ENCODE results near the gene DCTN3. TPM values are rescaled to one million over a fixed set of nuclear protein-coding genes. Genes with fewer than 3 reads are reported as not detected.
A peak's percentile ranks its signal among the peaks of the same experiment; 100 is the strongest.

Gene DCTN3
- total RNA-seq, 1 experiment from 2014 or later: 27.5 TPM

DNA sequence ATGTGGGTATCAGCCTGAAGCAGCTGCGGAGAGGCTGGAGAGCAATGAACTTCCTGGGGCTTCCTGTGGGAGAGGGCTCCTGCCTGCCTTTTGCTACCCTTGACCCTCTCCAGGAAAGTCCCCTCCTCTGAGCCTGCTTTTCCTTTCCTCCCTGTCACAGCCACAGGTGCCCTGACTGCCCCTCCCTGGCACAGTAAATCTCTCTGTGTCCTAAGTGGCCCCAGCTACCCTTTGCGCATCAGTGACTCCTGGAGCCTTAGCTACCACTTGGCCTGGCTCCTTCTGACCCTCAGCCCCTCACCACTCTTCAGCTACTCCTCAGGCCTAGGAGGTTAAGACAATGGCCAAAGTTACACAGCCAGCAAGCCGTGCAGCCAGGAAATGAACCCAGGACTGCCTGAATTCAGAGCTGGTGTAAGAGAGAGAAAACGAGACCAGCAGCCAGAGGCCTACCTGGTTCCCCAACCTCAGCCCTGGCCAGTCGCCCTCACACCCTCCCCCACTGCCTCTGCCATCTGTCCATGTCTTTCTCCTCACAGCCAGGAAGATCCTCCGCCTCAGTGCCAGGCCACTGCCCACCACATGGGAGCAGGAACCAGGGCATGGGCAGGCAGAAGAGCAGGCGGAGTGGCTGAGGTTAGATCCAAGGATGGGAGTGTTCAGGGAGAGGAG lies 49.4 kb downstream of the DCTN3 start:
- peaks cover 25% of the 10 kb centered on the region for H3K4me1 Mint-ChIP-seq
- no peak; the same call in 1 of the 2 replicates for ATAC-seq
- no peaks in the 10 kb centered on the region for H3K36me3 Mint-ChIP-seq
- ChIA-PET CTCF (interaction anchor here (1.1 to 2.1 kb wide), 7 partner anchors 9 to 167 kb away, joined by 3 to 16 read pairs (median 7); no protein-coding TSS in a partner anchor), POLR2A (interaction anchor here (0.8 kb wide), 1 partner anchor 12 kb away, joined by 3 read pairs; no protein-coding TSS in a partner anchor)
- no peak overlapping the region for H3K4me3 Mint-ChIP-seq
- no peaks in the 10 kb centered on the region for H3K9me3 Mint-ChIP-seq
- peaks cover 6% of the 10 kb centered on the region for H3K27me3 Mint-ChIP-seq (ENCODE audit: low read depth)
- TF ChIP-seq STAT6 (CRISPR knock-in tag; conservative IDR thresholded peaks at IDR 0.05; ENCODE audit: low read depth) (no peak), IRF1 (CRISPR knock-in tag; IDR thresholded peaks at IDR 0.05) (no peak)
- DNase-seq (ENCODE audit: low spot score): no peak
- no peak overlapping the region; the same call in 1 of the 2 replicates for H3K27ac Mint-ChIP-seq

- H3K27me3 Mint-ChIP-seq (ENCODE audit: low read depth): peaks cover 2% of the 10 kb centered on the region; the same call in 1 of the 2 replicates
- no peak overlapping the region for H3K4me3 Mint-ChIP-seq
- no peak for ATAC-seq
- H3K4me1 Mint-ChIP-seq: peaks cover 27% of the 10 kb centered on the region
- no peaks in the 10 kb centered on the region for H3K9me3 Mint-ChIP-seq
- DNase-seq (ENCODE audit: low spot score): no peak
- ChIA-PET CTCF (interaction anchor here (1.1 to 2.1 kb wide), 6 partner anchors 8 to 167 kb away, joined by 3 to 16 read pairs (median 8); no protein-coding TSS in a partner anchor), POLR2A (interaction anchor here (0.8 kb wide), 1 partner anchor 12 kb away, joined by 3 read pairs; no protein-coding TSS in a partner anchor)
- H3K27ac Mint-ChIP-seq: 0 out of 2 replicates have a peak overlapping the region, but pooled peaks have one; percentile 13
- no peaks in the 10 kb centered on the region for H3K36me3 Mint-ChIP-seq
- no peak for TF ChIP-seq MXD4 (CRISPR knock-in tag; IDR thresholded peaks at IDR 0.05; ENCODE audit: borderline replicate concordance)
Observed at GRCh38 chr9:34570376-34570775, 49.9 kb downstream of the DCTN3 start.

- ChIA-PET POLR2A (no interaction called here), CTCF (interaction anchor here (1.9 to 4.1 kb wide), 5 partner anchors 11 to 165 kb away, joined by 5 to 31 read pairs (median 8); no protein-coding TSS in a partner anchor)
- ATAC-seq (peak; percentile 26), DNase-seq (ENCODE audit: low spot score) (no peak)
- Mint-ChIP-seq H3K9me3 (no peaks in the 10 kb centered on the region), H3K27me3 (ENCODE audit: low read depth) (no peaks in the 10 kb centered on the region; the same call in 1 of the 2 replicates), H3K27ac (no peak overlapping the region), H3K36me3 (no peaks in the 10 kb centered on the region), H3K4me3 (no peak overlapping the region), H3K4me1 (peaks cover 30% of the 10 kb centered on the region)
- TF ChIP-seq, protein P1, sequence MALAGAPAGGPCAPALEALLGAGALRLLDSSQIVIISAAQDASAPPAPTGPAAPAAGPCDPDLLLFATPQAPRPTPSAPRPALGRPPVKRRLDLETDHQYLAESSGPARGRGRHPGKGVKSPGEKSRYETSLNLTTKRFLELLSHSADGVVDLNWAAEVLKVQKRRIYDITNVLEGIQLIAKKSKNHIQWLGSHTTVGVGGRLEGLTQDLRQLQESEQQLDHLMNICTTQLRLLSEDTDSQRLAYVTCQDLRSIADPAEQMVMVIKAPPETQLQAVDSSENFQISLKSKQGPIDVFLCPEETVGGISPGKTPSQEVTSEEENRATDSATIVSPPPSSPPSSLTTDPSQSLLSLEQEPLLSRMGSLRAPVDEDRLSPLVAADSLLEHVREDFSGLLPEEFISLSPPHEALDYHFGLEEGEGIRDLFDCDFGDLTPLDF (CRISPR knock-in tag; IDR thresholded peaks at IDR 0.05): no peak
- TF ChIP-seq ZNF219 (CRISPR knock-in tag; IDR thresholded peaks at IDR 0.05; ENCODE audit: borderline replicate concordance): no peak
- TF ChIP-seq, protein P2, sequence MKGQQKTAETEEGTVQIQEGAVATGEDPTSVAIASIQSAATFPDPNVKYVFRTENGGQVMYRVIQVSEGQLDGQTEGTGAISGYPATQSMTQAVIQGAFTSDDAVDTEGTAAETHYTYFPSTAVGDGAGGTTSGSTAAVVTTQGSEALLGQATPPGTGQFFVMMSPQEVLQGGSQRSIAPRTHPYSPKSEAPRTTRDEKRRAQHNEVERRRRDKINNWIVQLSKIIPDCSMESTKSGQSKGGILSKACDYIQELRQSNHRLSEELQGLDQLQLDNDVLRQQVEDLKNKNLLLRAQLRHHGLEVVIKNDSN (CRISPR knock-in tag; IDR thresholded peaks at IDR 0.05): peak; percentile 28; the same call in 1 of the 2 replicates
Observed at GRCh38 chr9:34568774-34569173, 51.5 kb downstream of the DCTN3 start.

- Mint-ChIP-seq H3K36me3 (no peaks in the 10 kb centered on the region), H3K4me3 (no peak overlapping the region), H3K9me3 (no peaks in the 10 kb centered on the region), H3K27ac (no peak overlapping the region), H3K27me3 (ENCODE audit: low read depth) (no peaks in the 10 kb centered on the region; the same call in 1 of the 2 replicates), H3K4me1 (peaks cover 26% of the 10 kb centered on the region)
- ATAC-seq: no peak
- ChIA-PET POLR2A (no interaction called here), CTCF (interaction anchor here (1.9 to 4.1 kb wide), 5 partner anchors 12 to 164 kb away, joined by 5 to 31 read pairs (median 8); no protein-coding TSS in a partner anchor)
- DNase-seq (ENCODE audit: low spot score): no peak
- TF ChIP-seq, protein P3, sequence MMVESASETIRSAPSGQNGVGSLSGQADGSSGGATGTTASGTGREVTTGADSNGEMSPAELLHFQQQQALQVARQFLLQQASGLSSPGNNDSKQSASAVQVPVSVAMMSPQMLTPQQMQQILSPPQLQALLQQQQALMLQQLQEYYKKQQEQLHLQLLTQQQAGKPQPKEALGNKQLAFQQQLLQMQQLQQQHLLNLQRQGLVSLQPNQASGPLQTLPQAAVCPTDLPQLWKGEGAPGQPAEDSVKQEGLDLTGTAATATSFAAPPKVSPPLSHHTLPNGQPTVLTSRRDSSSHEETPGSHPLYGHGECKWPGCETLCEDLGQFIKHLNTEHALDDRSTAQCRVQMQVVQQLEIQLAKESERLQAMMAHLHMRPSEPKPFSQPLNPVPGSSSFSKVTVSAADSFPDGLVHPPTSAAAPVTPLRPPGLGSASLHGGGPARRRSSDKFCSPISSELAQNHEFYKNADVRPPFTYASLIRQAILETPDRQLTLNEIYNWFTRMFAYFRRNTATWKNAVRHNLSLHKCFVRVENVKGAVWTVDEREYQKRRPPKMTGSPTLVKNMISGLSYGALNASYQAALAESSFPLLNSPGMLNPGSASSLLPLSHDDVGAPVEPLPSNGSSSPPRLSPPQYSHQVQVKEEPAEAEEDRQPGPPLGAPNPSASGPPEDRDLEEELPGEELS (CRISPR knock-in tag; IDR thresholded peaks at IDR 0.05): no peak
- TF ChIP-seq ZNF512 (CRISPR knock-in tag; IDR thresholded peaks at IDR 0.05; ENCODE audit: borderline replicate concordance) (no peak), ETV6 (CRISPR knock-in tag; IDR thresholded peaks at IDR 0.05) (no peak)
- TF ChIP-seq, protein P4, sequence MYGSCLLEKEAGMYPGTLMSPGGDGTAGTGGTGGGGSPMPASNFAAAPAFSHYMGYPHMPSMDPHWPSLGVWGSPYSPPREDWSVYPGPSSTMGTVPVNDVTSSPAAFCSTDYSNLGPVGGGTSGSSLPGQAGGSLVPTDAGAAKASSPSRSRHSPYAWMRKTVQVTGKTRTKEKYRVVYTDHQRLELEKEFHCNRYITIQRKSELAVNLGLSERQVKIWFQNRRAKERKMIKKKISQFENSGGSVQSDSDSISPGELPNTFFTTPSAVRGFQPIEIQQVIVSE (CRISPR knock-in tag; IDR thresholded peaks at IDR 0.05; ENCODE audit: borderline replicate concordance): no peak
- TF ChIP-seq, protein P5, sequence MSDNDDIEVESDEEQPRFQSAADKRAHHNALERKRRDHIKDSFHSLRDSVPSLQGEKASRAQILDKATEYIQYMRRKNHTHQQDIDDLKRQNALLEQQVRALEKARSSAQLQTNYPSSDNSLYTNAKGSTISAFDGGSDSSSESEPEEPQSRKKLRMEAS (CRISPR knock-in tag; IDR thresholded peaks at IDR 0.05): no peak
Observed at GRCh38 chr9:34568133-34568532, 52.2 kb downstream of the DCTN3 start.
